ENCODE measurements around the gene GPHB5.
"Not testable (repeated sequence)": the region's sequence is repeated elsewhere in the genome, so short reads cannot be mapped to it uniquely, and the experiment has no call there.

GPHB5 gene, protein sequence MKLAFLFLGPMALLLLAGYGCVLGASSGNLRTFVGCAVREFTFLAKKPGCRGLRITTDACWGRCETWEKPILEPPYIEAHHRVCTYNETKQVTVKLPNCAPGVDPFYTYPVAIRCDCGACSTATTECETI

DNA sequence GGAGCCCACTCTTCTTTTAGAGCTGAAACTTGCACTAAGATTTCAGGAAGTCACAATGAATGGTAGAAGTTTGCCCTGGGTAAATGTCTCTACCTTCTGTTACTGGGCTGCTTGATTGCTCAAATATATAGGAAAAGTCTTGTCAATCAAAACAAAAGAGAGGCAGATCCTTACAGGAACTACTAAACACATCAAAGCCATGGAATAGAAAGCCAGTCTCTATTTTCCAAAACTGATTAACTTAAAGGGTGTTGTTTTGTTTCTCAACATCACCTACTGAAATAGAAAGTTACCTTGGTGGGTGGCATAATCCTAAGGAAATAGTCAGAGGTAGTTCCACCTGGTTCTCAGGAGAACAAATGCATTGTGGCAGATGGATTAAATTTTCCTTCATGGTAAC, at the start of gene GPHB5:
GPHB5 (minus strand) TSS at position 101 of the 400 bp plus-strand sequence. CDS start 1,086 bp downstream, outside the sequence.
- DNase-seq (ENCODE audit: low spot score), result no peak

DNA sequence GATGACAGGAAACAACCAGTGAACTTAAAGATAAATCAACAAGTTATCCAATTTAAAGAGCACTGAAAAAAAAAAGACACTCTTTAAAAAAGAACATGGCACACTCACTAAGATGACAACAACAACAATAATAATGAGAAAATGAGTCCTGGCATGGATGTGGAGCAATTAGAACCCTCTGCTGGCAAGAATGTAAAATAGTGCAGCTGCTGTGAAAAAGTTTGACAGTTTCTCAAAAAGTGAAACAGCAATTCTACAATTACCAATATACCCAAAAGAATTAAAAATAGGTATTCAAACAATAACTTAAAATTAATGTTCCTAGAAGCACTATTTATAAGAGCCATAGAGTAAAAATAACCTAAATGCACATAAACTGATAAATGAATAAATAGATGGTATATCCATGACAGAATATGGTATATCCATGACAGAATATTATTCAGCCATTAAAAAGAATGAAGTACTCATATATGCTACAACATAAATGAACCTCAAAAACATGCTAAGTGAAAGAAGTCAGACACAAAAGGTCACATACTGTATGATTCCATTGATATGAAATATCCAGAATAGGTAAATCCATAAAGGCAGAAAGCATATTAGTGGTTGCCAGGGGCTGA, 49.1 kb upstream of the GPHB5 start:
- no peak for DNase-seq (ENCODE audit: low spot score)

DNA sequence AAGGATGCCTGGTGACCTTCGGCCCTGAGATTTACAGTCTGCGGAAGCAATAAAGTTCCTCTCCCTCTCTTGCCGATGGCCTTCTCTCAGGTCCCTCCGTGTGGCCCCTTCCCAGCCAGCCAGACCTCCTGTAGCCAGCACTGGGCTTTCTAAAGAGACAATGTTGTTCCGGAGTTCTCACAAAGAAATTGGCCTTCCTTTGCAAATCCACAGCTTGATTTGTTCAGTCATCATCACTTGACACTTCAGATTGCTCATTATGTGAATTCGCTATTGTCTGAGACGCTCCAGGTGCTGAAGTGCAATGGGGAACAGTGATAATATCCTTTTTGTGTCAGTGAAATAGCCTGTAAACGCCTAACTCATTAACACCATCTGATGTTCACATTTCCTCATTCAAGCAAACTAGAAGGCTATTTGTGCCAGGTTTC, 43.7 kb upstream of the GPHB5 start:
- no peak for DNase-seq (ENCODE audit: low spot score)

DNA sequence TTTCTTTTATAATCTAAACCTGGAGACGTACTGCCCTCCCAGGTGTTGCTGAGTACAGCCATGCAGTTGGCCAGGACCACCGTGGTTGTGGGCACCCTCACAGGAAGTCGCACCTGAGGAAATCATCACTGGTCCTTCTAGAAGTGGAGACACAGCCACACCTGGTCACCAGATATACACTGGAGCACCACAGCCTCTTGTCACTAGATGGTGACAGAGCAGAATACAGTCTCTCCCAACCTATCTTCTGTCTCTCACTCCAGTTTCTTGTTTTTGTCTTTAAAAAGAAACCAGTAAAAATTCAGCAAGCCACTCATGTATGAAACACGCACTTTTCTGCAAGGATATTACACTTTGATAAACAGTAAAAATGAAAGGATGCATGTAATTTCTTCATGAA, 43.1 kb upstream of the GPHB5 start:
- DNase-seq (ENCODE audit: low spot score), result no peak

DNA sequence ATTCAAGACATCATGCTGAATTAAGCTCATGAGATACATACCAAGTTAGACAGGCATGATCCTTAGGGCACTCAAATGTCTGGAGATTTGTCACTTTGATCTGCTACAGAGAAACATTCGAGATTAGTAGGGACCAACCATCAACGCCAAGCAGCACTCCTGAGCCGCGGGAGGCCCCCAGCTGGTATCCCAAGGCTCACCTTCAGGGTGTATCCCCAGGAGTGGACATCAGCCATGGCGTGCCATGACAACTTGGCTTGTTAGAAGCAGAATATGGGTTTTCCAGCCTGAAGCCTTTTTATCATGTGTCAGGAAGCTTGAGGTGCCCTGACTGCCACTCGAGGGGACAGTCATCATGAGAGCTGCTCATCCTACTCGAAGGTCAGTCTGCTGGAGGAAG, 39.1 kb upstream of the GPHB5 start:
- no peak for DNase-seq (ENCODE audit: low spot score)

DNA sequence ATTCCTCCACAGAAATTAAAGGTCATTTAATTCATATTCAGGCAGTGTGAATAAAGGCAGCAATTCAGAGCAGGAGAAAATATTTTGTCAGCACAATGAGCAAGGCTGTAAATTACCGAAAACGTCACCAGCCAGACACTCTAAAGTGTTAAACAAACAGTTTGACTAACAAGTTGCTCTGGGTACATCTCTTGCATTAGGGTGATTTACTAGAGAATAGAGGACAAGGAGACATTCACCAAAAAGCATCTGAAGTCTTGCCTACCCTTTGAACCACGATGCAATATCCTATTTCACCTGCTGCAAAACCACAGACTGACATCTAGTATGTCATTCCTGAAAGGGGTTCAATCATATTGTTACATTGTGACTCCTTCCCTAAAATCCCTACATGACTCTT, 27.1 kb upstream of the GPHB5 start:
- no peak for DNase-seq (ENCODE audit: low spot score)

DNA sequence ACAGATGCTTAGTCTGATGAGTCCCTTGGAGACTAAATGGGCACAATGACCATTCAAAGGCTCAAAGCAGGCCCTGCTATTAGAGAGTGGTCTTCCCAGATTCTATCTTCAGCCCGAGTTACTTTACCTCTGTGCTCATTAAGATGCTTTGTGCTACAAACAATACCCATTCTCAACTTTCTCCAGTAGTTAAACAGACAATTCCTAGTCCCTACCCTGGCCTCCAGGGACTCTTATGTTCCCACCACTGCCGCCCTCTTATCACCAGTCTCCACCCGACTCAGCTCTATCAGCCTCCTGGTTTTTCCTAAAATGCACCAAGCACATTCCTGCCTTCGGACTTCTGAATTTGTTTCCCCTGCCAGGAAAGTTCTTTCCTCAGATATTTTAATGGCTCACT, 25.6 kb upstream of the GPHB5 start:
- DNase-seq (ENCODE audit: low spot score), result no peak

DNA sequence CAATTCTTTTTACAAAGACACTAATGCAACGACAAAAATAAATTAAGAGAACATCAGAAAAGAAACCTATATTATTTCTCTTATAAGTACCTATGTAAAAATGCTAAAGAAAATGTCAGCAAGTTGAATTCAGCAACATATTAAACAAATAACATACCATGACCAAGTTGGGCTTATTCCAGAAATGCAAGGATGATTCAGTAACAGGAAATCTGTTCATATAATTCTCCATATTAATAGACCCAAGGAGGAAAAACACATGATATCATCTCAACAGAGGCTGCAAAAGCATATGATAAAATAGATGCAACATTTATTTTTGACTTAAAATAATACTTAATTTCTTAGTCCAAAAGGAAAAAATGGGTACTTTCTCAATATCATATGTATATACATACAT, 25.1 kb upstream of the GPHB5 start:
- no peak for DNase-seq (ENCODE audit: low spot score)

DNA sequence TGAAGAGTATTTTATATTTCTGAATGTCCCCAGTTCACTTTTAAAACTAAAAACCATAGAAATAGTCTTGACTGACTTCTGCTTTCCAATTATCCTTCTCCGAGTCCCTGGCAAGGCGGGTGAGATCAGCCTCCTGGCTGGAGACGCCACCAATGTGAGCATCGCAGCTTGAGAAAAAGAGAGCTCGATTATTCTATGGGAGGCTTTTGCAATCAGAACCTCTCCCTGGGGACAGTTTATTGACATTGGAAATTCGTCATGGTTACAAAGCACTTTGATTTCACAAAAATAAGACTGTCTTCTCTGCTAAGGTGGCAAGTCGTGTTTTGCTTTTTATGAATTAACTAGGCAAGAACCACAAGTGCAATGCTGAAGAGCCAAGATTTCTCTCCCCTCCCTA, 23.6 kb upstream of the GPHB5 start:
- no peak for DNase-seq (ENCODE audit: low spot score)

DNA sequence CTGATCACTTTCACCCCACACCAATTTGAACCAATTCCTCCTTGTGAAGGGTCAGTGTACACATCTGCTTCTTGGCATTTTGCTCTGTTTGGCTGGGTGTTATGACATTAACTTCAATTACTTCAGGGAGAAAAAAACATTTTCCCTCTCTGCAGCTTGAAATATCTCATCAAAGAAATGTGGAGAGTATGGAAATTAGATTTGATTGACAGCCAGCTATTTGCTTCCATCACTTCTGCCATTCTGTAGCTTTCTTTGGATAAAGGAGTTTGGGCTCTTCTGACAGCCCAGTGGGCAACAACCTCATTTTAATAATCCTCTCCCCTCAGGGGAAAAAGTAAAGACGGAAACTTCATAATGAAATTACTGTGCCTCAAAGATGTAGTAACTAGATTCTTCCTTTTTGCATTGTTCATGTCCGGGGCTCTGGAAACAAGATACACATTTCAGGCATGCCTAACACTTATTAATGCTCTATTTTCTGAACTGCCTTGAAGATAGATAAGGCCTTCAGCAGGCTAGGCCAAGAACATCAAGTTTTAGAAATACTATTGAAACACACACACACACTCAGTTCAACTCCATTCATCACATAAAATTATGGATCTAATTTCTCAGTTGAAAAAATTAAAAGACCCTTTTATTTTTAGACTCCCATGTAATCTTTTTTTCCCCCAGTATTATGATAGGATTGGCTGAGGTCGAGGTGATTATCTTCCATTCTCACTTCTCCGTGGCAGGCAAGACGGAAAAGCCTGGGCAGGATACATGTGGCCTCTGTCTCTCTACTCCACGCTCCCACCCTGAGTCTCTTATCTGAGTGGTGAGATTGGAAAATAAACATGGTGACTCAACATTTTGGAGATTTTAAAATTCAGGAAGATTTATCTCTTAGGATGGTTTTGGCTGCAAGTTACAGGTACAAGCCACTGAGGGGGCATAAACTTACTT, 10.3 kb upstream of the GPHB5 start:
- DNase-seq (ENCODE audit: low spot score), result no peak

DNA sequence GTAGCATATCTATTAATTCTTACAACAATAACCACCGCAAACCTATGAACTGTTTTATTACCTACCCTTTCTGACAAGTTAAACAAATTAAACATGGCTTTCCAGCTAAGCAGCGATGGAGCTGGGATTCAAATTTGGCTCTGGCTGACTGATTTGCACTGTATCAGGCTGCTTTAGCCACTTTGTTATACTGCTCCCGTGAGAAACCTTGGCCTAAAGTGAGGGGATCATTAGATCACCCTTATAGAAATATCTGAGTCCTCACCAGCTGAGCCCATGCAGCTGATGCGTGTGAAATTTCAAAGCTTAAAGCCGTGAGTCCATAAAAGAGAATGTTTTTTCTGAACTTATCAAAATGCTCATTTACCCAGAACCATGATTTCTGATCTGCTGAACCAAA, 8.1 kb upstream of the GPHB5 start:
- DNase-seq (ENCODE audit: low spot score), result no peak

DNA sequence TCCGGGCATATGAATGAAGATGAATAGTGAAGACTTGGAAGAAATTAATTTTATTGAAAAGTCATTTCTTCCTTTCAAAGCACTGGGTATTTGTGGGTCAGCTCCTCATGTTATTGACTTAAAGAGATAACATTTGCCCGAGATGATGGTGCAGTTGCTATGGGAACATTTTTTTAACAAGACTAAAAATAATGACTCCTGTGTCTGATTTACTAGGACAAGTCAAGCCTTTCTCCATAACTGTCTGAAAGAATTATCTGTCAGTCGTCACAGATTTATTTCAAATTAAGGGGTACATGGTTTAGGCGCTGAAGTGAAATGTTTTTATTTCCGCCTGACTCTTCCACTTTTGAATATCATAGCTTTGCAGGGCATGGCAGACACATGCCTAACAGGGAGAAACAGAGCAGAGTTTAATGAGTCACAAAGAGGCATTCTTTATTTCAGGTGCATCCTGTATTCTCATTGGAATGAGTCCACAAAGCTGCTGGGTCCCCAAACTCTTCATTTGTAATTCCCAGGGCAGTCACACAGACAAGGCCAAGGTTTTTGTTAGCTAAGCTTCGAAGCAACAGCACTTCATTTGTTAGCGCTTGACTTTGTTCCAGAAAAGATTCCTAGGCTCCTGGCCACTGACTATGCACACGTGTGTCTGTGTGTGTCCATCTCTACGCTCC, 4.3 kb upstream of the GPHB5 start:
- no peak for DNase-seq (ENCODE audit: low spot score)

DNA sequence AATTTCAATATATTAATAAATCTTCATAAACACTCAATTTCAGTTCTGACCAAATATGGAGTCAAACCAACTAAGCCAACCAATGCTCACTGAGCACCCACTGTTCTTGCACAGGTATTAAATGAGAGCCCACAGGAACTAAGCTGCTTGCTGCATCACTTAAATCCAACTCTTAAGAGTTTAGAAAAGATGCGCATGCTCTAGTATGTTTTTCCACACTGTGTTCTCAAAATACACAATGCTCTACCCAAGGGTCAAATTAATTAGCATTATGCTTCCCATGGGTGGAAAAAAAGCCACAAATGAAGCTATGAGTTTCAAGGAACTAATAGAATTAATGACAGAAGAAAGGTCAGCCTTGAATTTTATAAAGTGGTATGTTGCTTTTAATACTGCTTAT, 3.7 kb upstream of the GPHB5 start:
- DNase-seq (ENCODE audit: low spot score), result no peak

DNA sequence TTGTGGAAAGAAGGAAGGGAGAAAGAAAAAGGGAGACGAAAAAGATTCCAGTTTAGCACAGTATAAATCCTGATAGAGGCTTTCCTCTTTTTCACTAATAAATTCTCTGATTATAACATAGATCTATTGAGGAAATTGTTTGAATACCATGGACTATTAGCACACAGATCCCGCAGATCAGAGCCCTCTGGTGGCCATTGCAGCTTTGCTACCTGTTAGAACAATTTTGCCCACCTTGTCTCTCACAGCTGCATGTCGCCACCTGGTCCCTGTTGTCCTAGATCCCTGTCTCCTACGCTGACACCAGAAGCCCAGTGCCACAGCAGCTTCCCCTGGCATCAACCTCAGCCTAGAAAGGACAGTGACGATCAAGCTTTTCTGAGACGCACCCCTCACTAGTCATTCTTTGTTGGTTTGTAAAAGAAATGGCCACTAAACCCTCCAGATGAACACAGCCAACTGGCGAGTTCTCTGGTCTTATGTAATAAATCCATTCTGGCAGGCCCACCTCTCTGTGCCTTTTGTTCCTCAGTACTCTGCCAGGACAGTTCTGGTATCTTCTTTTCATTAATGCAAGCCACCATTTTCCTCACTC, 9.9 kb downstream of the GPHB5 start:
- DNase-seq (ENCODE audit: low spot score), result no peak

DNA sequence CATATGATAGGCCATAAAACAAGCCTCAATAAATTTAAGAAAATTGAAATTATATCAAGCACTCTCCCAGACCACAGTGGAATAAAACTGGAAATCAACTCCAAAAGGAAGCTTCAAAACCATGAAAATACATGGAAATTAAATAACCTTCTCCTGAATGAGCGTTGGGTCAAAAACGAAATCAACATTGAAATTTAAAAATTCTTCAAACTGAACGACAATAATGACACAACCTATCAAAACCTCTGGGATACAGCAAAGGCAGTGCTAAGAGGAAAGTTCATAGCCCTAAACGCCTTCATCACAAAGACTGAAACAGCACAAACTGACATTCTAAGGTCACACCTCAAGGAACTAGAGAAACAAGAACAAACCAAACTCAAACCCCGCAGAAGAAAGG, 14.3 kb downstream of the GPHB5 start:
- DNase-seq (ENCODE audit: low spot score), result not testable (repeated sequence)

DNA sequence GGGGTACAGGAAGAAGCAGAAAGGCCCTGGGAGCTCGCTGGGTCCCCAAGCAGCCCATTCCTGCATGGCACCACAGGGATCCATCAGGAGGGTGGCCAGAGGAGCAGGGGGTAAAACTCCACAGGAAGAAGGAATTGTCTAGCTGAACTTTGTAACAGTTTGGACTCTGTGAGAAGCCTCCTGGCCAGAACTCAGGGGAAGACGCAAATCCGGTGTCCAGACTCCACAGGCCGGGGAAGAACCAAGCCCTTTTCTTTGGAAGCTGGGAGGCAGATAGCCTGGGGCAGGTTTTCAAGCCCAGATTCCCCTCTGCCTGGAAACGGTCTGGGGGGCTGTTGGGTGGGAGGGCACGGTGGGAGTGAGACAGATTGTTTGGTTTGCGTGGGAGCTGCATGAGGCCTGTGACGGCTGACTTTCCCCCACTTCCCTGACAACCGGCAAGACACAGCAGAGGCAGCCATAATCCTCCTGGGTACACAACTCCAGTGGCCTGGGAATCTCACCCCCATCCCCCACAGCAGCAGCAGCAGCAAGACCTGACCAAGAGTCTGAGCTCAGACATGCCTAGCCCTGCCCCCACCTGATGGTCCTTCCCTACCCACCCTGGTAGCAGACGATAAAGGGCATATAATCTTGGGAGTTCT, 16.7 kb downstream of the GPHB5 start:
- no peak for DNase-seq (ENCODE audit: low spot score)

DNA sequence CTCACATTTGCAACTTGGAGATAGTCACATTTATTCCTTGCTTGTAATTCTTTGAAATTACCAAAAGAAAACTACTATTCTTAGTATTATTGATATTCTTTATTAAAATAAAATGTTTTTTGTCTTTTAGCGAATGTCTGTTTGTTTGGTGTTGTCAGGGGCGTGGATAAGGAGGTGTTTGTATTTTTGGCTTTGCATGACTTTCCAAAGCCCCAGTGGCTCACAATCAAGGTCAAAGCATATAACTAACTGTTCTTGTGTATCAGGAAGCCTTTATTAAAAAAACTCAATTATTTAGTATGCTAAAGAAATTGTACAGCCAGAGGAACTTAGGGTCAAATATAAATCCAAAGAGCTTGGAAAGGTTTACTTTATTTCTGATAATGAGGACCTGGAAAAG, 17.9 kb downstream of the GPHB5 start:
- DNase-seq (ENCODE audit: low spot score), result no peak

DNA sequence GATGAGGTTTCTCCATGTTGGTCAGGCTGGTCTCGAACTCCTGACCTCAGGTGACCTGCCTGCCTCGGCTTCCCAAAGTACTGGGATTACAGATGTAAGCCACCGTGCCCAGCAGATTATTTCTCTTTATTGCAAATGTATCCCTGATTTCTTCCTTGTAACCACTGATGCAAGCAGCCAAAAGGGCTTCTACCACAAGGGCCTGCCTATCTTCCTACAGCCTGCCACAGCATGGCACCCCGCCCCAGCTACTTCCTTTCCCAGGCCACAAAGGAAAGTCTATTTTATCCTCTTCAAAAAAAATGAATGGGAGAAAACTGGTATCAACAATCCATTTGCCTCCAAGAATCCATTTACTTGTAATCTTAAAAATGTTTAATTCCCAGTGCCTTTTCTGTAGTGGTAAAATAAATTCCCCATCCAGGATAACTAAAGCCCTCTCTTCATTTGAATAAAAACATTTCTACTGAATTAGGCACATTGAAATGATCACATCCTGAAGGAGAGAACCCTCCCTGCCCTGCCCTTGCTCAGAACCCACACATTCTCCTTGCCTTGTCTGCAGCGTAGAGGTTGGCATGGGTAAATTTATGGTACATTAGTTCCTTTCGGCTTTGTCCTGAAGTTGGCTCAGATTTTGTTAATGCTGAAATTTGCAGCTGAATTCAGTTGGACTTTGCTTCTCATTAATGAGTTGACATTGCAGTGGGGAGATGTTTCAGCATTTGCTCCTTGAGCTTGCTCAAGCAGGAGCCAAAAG, 19.2 kb downstream of the GPHB5 start:
- DNase-seq (ENCODE audit: low spot score), result no peak

DNA sequence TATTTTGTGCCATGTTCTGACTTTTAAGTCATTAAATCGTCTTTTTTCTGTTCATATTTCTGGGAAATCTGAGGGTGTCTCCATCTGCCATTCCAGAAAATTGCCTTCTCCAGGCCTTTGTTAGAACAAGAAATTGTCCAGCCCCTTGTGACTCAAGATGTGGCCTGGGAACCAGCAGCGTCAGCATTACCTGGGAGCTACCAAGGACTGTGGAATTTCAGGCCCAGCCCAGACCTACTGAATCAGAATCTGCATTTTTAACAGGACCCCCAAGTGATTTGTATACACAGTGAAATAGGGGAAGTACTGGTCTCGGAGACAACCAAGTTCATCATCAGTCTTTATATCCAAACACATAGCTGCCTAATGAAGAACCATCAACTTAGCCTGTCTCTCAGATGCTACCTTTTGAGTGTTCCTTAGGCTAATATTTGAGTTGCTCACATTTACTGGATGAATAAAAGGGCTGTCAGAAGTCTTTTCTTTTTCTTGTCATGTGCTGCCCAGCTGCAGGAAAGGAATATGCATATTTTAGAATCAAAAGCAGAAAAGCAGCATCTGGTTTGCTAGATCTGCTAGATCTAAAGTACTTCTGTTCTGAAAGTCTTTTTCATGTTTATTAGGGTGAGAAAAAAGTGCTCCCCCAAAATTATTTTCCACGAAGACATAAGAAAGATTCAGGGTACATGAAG, 21.2 kb downstream of the GPHB5 start:
- no peak for DNase-seq (ENCODE audit: low spot score)

DNA sequence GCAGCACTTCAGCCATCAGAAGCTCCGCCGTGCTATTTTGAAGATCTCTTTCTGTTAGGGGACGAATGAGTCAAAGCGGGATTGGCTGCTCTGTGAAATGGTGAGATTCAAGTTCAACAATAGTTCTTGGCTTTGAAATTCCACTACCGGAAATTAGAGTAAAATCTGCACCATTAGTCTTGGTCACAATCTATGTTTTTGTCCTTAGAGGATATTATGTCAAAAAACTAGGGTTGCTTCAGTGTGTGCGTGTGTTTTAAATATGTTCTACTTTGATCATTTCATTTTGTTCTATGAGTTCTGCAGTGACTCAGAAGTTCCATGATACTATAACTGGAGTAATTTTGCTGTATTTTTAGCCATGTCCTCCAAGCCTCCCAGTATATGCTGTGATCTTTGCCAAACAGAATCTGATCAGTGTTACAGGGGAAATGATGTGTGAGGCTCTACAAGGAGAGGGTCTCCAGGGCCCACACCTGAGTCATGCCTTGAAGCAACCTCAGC, 22.6 kb downstream of the GPHB5 start:
- DNase-seq (ENCODE audit: low spot score), result no peak
